ENCODE results near the gene ABHD18.
A peak's percentile ranks its signal among the peaks of the same experiment; 100 is the strongest.

Gene ABHD18

DNA sequence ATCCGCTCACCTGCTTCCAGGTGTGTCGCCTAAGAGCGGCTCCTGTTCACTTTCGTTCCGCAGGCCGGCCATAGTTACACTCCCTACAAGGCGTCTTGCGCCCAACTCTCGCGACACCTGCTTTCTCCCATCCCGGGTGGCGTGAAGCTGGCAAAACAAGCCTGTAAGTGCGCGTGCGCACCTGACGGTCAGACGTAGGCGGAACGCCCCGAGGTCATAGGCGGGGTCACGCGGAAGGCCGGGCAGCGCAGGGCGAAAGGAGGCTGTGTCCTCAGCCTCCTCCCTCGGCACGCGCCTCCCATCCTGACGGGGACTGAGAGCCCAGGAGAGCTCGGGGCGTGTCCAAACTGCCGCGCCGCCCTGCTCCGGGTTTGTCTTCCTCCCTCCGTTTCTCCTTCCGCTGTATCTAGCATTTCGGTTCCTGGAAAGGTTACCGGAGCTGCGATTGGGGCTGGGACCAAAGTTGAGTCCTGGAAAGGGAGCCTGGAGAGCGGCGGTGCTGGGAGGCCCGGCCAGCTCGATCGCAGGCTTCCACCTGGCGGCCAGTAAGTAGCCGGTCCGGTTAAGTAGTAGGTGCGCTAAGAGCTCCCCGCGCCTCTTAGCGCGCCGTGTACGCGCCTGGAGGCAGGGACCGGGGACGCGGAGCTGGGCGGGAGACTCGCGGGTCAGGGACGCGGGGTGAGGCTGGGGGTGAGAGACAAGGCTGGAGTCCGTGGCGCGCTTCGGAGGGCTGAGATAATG is at the start of gene ABHD18, which contains the start of gene MFSD8:
Gene ABHD18, plus strand, starts transcription at position 345 of the 741 bp plus-strand sequence. CDS start 17,550 bp downstream, outside the sequence.
Gene MFSD8, minus strand, starts transcription at position 112 of the 741 bp plus-strand sequence. Its CDS starts 40 bp downstream, at position 72.
- CTCF ChIA-PET = interaction anchor here (0.5 to 1.0 kb wide), 4 partner anchors 46 to 775 kb away, joined by 3 read pairs; no protein-coding TSS in a partner anchor
- H3K4me3 ChIP-seq (ENCODE audit: low read depth, low read length) = peak within 1 kb of the TSS; percentile 69
- peaks cover 0 to 13% of the 10 kb centered on the region in 2 experiments; a peak in 1 of 3 replicates for H3K36me3 ChIP-seq (ENCODE audit: control insufficient read depth in 2 of 2, insufficient read depth in 1 of 2, low read length in 2 of 2)
- H3K4me1 ChIP-seq (ENCODE audit: control insufficient read depth, insufficient read depth, low read length) = no peaks in the 10 kb centered on the region
- H3K27ac ChIP-seq (ENCODE audit: extremely low read depth, low read depth, low read length) = peak within 1 kb of the TSS; percentile 61
- H3K9me3 ChIP-seq (ENCODE audit: control insufficient read depth, insufficient read depth, low read depth, low read length) = no peaks in the 10 kb centered on the region
- POLR2A ChIA-PET = interaction anchor here (0.6 to 2.1 kb wide), 15 partner anchors 9 to 342 kb away, joined by 3 to 32 read pairs (median 4); partner anchors contain the start of genes INTU, LARP1B, PGRMC2 and PLK4
- TF ChIP-seq, protein P1, sequence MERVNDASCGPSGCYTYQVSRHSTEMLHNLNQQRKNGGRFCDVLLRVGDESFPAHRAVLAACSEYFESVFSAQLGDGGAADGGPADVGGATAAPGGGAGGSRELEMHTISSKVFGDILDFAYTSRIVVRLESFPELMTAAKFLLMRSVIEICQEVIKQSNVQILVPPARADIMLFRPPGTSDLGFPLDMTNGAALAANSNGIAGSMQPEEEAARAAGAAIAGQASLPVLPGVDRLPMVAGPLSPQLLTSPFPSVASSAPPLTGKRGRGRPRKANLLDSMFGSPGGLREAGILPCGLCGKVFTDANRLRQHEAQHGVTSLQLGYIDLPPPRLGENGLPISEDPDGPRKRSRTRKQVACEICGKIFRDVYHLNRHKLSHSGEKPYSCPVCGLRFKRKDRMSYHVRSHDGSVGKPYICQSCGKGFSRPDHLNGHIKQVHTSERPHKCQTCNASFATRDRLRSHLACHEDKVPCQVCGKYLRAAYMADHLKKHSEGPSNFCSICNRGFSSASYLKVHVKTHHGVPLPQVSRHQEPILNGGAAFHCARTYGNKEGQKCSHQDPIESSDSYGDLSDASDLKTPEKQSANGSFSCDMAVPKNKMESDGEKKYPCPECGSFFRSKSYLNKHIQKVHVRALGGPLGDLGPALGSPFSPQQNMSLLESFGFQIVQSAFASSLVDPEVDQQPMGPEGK (tag by site-specific recombination; IDR thresholded peaks at IDR 0.05) = peak; percentile 22; the same call in 1 of the 2 replicates
- no peak for TF ChIP-seq GFI1B (tag by site-specific recombination; IDR thresholded peaks at IDR 0.05)
- TF ChIP-seq ZNF112 (tag by site-specific recombination; IDR thresholded peaks at IDR 0.05) = no peak
- TF ChIP-seq ZNF239 (tag by site-specific recombination; IDR thresholded peaks at IDR 0.05) = no peak
- peak; percentile 32; the same call in 1 of the 2 replicates for TF ChIP-seq ZNF391 (tag by site-specific recombination; IDR thresholded peaks at IDR 0.05; ENCODE audit: borderline replicate concordance, low read depth)
- no peak for TF ChIP-seq ZNF48 (tag by site-specific recombination; IDR thresholded peaks at IDR 0.05)
- 0 out of 2 replicates have a peak, but pooled peaks have one; percentile 45 for TF ChIP-seq ZFP37 (tag by site-specific recombination; IDR thresholded peaks at IDR 0.05)
- TF ChIP-seq, protein P2, sequence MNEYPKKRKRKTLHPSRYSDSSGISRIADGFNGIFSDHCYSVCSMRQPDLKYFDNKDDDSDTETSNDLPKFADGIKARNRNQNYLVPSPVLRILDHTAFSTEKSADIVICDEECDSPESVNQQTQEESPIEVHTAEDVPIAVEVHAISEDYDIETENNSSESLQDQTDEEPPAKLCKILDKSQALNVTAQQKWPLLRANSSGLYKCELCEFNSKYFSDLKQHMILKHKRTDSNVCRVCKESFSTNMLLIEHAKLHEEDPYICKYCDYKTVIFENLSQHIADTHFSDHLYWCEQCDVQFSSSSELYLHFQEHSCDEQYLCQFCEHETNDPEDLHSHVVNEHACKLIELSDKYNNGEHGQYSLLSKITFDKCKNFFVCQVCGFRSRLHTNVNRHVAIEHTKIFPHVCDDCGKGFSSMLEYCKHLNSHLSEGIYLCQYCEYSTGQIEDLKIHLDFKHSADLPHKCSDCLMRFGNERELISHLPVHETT (tag by site-specific recombination; IDR thresholded peaks at IDR 0.05) = 0 out of 2 replicates have a peak, but pooled peaks have one; percentile 17
- no peak for TF ChIP-seq ZNF664 (tag by site-specific recombination; IDR thresholded peaks at IDR 0.05)
- peak; percentile 94 for TF ChIP-seq PRDM1 (tag by site-specific recombination; IDR thresholded peaks at IDR 0.05)
- peak; percentile 75; the same call in 1 of the 2 replicates for TF ChIP-seq WT1 (tag by site-specific recombination; IDR thresholded peaks at IDR 0.05)
- peak; percentile 86 for TF ChIP-seq ZEB2 (tag by site-specific recombination; IDR thresholded peaks at IDR 0.05)
- TF ChIP-seq SP7 (tag by site-specific recombination; IDR thresholded peaks at IDR 0.05) = peak; percentile 76
- TF ChIP-seq ZNF433 (tag by site-specific recombination; IDR thresholded peaks at IDR 0.05; ENCODE audit: low read depth) = no peak
- TF ChIP-seq, protein P3, sequence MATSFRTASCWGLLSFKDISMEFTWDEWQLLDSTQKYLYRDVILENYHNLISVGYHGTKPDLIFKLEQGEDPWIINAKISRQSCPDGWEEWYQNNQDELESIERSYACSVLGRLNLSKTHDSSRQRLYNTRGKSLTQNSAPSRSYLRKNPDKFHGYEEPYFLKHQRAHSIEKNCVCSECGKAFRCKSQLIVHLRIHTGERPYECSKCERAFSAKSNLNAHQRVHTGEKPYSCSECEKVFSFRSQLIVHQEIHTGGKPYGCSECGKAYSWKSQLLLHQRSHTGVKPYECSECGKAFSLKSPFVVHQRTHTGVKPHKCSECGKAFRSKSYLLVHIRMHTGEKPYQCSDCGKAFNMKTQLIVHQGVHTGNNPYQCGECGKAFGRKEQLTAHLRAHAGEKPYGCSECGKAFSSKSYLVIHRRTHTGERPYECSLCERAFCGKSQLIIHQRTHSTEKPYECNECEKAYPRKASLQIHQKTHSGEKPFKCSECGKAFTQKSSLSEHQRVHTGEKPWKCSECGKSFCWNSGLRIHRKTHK (tag by site-specific recombination; IDR thresholded peaks at IDR 0.05) = no peak
- TF ChIP-seq, protein P4, sequence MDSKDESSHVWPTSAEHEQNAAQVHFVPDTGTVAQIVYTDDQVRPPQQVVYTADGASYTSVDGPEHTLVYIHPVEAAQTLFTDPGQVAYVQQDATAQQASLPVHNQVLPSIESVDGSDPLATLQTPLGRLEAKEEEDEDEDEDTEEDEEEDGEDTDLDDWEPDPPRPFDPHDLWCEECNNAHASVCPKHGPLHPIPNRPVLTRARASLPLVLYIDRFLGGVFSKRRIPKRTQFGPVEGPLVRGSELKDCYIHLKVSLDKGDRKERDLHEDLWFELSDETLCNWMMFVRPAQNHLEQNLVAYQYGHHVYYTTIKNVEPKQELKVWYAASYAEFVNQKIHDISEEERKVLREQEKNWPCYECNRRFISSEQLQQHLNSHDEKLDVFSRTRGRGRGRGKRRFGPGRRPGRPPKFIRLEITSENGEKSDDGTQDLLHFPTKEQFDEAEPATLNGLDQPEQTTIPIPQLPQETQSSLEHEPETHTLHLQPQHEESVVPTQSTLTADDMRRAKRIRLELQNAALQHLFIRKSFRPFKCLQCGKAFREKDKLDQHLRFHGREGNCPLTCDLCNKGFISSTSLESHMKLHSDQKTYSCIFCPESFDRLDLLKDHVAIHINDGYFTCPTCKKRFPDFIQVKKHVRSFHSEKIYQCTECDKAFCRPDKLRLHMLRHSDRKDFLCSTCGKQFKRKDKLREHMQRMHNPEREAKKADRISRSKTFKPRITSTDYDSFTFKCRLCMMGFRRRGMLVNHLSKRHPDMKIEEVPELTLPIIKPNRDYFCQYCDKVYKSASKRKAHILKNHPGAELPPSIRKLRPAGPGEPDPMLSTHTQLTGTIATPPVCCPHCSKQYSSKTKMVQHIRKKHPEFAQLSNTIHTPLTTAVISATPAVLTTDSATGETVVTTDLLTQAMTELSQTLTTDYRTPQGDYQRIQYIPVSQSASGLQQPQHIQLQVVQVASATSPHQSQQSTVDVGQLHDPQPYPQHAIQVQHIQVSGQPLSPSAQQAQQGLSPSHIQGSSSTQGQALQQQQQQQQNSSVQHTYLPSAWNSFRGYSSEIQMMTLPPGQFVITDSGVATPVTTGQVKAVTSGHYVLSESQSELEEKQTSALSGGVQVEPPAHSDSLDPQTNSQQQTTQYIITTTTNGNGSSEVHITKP (tag by site-specific recombination; IDR thresholded peaks at IDR 0.05) = peak; percentile 43; the same call in 1 of the 2 replicates
- peak; percentile 51; the same call in 1 of the 2 replicates for TF ChIP-seq KLF16 (tag by site-specific recombination; IDR thresholded peaks at IDR 0.05)
- TF ChIP-seq, protein P5, sequence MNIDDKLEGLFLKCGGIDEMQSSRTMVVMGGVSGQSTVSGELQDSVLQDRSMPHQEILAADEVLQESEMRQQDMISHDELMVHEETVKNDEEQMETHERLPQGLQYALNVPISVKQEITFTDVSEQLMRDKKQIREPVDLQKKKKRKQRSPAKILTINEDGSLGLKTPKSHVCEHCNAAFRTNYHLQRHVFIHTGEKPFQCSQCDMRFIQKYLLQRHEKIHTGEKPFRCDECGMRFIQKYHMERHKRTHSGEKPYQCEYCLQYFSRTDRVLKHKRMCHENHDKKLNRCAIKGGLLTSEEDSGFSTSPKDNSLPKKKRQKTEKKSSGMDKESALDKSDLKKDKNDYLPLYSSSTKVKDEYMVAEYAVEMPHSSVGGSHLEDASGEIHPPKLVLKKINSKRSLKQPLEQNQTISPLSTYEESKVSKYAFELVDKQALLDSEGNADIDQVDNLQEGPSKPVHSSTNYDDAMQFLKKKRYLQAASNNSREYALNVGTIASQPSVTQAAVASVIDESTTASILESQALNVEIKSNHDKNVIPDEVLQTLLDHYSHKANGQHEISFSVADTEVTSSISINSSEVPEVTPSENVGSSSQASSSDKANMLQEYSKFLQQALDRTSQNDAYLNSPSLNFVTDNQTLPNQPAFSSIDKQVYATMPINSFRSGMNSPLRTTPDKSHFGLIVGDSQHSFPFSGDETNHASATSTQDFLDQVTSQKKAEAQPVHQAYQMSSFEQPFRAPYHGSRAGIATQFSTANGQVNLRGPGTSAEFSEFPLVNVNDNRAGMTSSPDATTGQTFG (tag by site-specific recombination; IDR thresholded peaks at IDR 0.05; ENCODE audit: borderline replicate concordance) = no peak
- TF ChIP-seq ZNF350 (tag by site-specific recombination; IDR thresholded peaks at IDR 0.05) = no peak
- peak; percentile 72 for TF ChIP-seq YY2 (tag by site-specific recombination; IDR thresholded peaks at IDR 0.05)
- peak; percentile 77; the same call in 1 of the 2 replicates for TF ChIP-seq ZBTB48 (tag by site-specific recombination; IDR thresholded peaks at IDR 0.05)
- TF ChIP-seq ZNF335 (tag by site-specific recombination; conservative IDR thresholded peaks at IDR 0.05) = peak; percentile 83; the same call in 1 of the 2 replicates
- peak; percentile 92 for TF ChIP-seq ZNF366 (tag by site-specific recombination; conservative IDR thresholded peaks at IDR 0.05)
- TF ChIP-seq TRIM28 (IDR thresholded peaks at IDR 0.05; ENCODE audit: borderline replicate concordance, low read length) = no peak; the same call in 1 of the 2 replicates
- peak; percentile 33; the same call in 1 of the 2 replicates for TF ChIP-seq KLF10 (tag by site-specific recombination; IDR thresholded peaks at IDR 0.05)

Measured in HEK293 (cell line).